ENCODE results near the gene NOM1. TPM values are rescaled to one million over a fixed set of nuclear protein-coding genes. Genes with fewer than 3 reads are reported as not detected.

NOM1 gene
- total RNA-seq, 2 donors from 2014 or later = 18.4 to 40.6 TPM

- H3K27me3 ChIP-seq (replicated peaks; ENCODE audit: insufficient read depth) = peaks cover 27% of the 10 kb centered on the region
- DNase-seq (ENCODE audit: low spot score) = no peak
- no peak overlapping the region for H3K4me3 ChIP-seq
- no peak overlapping the region for H3K27ac ChIP-seq
- peaks cover 5 to 43% of the 10 kb centered on the region in 2 donors for H3K4me1 ChIP-seq (ENCODE audit: control insufficient read depth in 1 of 2, low read depth in 2 of 2)
- no peaks in the 10 kb centered on the region for H3K36me3 ChIP-seq
- TF ChIP-seq CTCF (IDR thresholded peaks at IDR 0.05) = no peak
- no peaks in the 10 kb centered on the region for H3K9me3 ChIP-seq
- ATAC-seq (ENCODE audit: insufficient number of reproducible peaks, low FRiP score, low read depth) = no peak
Observed at GRCh38 chr7:157008206-157009169, 59.0 kb downstream of the NOM1 start.

GRCh38 chr7:157009170-157009777 is 59.8 kb downstream of the NOM1 start:
- DNase-seq (ENCODE audit: low spot score) = no peak
- Histone ChIP-seq H3K36me3 (no peaks in the 10 kb centered on the region), H3K27me3 (replicated peaks; ENCODE audit: insufficient read depth) (peaks cover 21% of the 10 kb centered on the region), H3K4me3 (peak overlapping the region; percentile 17), H3K27ac (no peak overlapping the region), H3K4me1 (ENCODE audit: control insufficient read depth in 1 of 2, low read depth in 2 of 2) (peaks cover 0 to 35% of the 10 kb centered on the region in 2 donors), H3K9me3 (no peaks in the 10 kb centered on the region)
- TF ChIP-seq CTCF (IDR thresholded peaks at IDR 0.05) = no peak
- ATAC-seq (ENCODE audit: insufficient number of reproducible peaks, low FRiP score, low read depth) = no peak

GRCh38 chr7:157009778-157010587 is 60.5 kb downstream of the NOM1 start:
- Histone ChIP-seq H3K36me3 (no peaks in the 10 kb centered on the region), H3K4me1 (ENCODE audit: control insufficient read depth in 1 of 2, low read depth in 2 of 2) (peaks cover 0 to 32% of the 10 kb centered on the region in 2 donors), H3K27ac (no peak overlapping the region), H3K9me3 (no peaks in the 10 kb centered on the region), H3K4me3 (peak overlapping the region; percentile 64), H3K27me3 (replicated peaks; ENCODE audit: insufficient read depth) (peaks cover 15% of the 10 kb centered on the region)
- TF ChIP-seq CTCF (IDR thresholded peaks at IDR 0.05) = no peak
- DNase-seq (ENCODE audit: low spot score) = no peak
- ATAC-seq (ENCODE audit: insufficient number of reproducible peaks, low FRiP score, low read depth) = no peak

GRCh38 chr7:157010588-157011332 is 61.2 kb downstream of the NOM1 start, which contains the start of gene MNX1:
TSS of gene MNX1 (minus strand) at chr7:157010663. CDS start at chr7:157010350, 313 bp downstream.
- no peak for TF ChIP-seq CTCF (IDR thresholded peaks at IDR 0.05)
- H3K27me3 ChIP-seq (replicated peaks; ENCODE audit: insufficient read depth) = peaks cover 15% of the 10 kb centered on the region
- no peaks in the 10 kb centered on the region for H3K9me3 ChIP-seq
- no peak within 1 kb of the TSS for H3K27ac ChIP-seq
- H3K4me3 ChIP-seq = peak within 1 kb of the TSS; percentile 64
- no peaks in the 10 kb centered on the region for H3K36me3 ChIP-seq
- ATAC-seq (ENCODE audit: insufficient number of reproducible peaks, low FRiP score, low read depth) (no peak), DNase-seq (ENCODE audit: low spot score) (no peak)
- H3K4me1 ChIP-seq (ENCODE audit: control insufficient read depth in 1 of 2, low read depth in 2 of 2) = peaks cover 0 to 24% of the 10 kb centered on the region in 2 donors

Data from thoracic aorta (tissue), 2 donors.